NCI-H1436 (cell line): ENCODE data around the gene MAP2K2.
"Not testable (repeated sequence)": the region's sequence is repeated elsewhere in the genome, so short reads cannot be mapped to it uniquely, and the experiment has no call there.

ENCODE experiments used
- DNase-seq: peaks from one replicate; lab custom pipeline; 2025; lab: John Stamatoyannopoulos, UW

Gene MAP2K2

GRCh38 chr19:4123615-4124568, at the start of gene MAP2K2:
Gene MAP2K2 (minus strand): TSS chr19:4124122. CDS start chr19:4123875, 247 bp downstream.
- DNase-seq: peak; percentile 92

- DNase-seq: no peak
Observed at GRCh38 chr19:4172861-4173473, 49.0 kb upstream of the MAP2K2 start.

GRCh38 chr19:4171676-4172075, 47.8 kb upstream of the MAP2K2 start:
- no peak for DNase-seq

DNA sequence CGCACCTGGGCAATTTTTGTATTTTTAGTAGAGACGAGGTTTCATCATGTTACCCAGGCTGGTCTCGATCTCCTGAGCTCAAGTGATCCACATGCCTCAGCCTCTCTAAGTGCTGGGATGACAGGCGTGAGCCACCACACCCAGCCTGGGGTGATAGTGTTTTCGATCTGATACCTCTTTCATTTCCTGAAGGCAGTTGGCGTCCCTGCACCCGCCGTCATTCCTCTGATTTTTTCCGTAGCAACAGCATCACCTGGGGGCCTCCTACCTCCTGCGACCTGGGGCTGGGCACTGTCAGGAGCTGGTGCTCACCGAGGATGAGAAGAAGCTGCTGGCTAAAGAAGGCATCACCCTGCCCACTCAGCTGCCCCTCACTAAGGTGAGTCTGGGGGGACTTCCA, 40.3 kb upstream of the MAP2K2 start:
- DNase-seq: no peak

- DNase-seq: no peak
Observed at GRCh38 chr19:4161415-4162077, 37.6 kb upstream of the MAP2K2 start.

DNA sequence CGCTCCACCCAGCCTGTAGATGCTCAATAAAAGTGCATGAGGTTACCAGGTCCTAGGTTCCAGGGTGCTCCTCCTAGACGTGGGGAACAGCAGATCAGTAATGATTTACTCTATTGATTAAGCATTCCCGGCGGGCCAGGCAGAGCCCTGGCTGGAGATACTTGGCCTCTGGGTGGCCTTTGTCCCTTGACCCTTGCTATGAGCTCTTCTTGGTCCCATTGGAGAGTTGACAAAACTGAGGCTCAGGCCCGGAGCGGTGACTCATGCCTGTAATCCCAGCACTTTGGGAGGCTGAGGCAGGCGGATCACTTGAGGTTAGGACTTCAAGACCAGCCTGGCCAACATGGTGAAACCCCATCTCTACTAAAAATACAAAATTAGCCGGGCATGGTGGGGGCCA, 34.0 kb upstream of the MAP2K2 start:
- not testable (repeated sequence) for DNase-seq

GRCh38 chr19:4157164-4157563, 33.2 kb upstream of the MAP2K2 start:
- DNase-seq: no peak

DNA sequence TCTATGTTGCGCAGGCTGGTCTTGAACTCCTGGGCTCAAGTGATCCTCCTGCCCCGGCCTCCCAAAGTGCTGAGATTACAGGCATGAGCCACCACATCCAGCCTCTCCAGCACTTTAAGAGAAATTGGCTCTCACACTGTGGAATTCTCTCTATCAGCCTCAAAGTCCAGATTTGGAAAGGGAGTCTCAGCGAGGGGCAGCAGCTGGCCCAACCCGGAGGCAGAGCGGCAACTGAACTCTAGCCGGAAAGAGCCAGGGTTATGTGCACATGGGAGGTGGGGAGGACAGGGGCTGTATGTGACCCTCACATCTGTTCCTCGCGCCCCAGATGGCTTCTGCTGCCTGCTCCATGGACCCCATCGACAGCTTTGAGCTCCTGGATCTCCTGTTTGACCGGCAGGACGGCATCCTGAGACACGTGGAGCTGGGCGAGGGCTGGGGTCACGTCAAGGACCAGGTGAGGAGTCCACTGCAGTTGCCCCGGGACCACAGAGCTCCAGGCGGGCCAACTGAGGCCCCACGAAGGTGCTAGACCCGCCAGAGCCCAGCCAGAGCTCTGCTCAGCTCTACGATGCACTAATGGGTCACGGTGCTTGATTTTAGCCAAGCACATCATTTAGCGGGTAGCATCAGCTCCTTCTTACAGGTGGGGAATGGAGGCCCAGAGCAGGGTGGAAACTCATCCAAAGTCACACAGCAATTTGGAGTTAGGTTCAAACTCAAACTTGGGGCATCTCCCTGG, 30.8 kb upstream of the MAP2K2 start:
- no peak for DNase-seq

DNA sequence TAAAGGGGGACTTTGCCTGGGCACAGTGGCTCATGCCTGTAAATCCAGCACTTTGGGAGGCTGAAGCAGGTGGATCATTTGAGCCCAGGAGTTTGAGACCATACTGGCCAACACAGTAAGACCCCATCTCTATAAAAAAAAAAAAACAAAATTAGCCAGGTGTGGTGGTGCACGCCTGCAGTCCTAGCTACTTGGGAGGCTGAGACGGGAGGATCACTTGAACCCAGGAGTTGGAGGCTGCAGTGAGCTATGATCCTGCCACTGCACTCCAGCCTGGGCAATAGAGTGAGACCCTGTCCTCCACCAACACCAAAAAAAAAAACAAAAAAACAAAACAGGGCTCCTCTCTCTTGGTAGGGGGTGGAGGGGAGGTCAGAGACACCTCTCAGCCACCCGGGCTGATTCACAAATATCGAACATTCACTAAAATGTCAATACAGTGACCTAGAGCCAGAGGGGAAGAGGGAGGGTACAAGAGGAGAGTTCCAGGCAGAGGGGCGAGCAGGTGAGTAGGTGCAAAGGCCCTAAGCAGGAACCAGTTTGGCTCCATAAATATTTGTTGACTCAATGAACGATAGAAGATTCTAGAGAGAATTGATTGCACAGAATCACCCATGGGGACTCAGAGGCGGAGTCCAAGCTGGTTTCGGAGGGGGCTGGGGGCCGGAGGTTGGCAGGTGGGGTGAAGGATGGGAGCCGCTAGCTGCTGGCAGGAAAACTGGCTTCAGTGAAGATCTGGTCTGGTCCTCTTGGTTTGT, 28.5 kb upstream of the MAP2K2 start:
- DNase-seq: no peak

DNA sequence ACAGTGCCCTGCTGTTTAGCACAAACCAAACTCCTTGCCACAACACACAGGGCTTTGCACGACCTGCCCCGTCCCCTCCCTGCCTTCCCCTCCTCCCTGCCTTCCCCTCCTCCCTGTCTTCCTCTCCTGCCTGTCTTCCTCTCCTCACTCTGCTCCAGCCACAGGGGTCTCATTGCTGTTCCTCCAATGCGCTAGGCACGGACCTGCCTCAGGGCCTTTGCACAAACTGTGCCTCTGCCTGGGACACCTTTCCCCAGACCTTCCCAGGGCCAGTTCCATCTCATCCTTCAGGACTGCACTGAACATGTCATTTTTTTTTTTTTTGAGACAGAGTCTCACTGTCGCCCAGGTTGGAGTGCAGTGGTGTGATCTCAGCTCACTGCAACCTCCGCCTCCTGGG, 27.7 kb upstream of the MAP2K2 start:
- DNase-seq: no peak

DNA sequence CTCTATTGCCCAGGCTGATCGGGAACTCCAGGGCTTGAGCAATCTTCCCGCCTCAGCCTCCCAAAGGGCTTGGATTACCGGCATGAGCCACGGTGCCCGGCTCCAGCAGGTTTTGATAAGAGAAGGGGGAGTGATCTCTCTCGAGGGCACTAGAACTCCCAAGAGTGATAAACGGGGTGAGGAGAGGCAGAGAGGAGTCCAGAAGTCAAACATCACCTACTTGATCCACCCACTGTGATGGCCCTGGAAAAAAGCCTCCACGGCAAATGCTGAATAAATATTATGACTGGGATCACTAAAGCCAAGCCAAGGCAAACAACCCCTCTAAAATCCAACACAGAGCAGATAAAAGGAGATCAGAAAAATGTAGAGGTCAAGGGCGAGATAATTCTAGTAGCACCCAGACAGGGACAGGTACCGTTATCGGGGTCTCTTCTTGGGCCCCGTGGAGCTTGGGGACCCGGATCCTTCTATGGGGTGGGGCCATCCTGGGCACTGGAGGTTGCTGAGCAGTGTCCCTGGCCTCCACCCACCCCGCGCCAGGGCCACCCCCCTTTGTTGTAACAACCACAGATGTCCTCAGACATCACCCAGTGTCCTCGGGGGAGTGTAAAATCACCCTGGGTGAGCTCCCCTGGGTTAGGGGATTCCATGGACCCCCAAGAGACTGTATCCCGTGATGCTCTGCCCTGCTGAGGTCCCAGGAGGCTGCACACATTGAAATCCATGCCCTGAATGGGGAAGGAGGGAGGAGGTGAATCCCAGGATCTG, 25.8 kb upstream of the MAP2K2 start:
- DNase-seq: no peak

GRCh38 chr19:4144666-4145249, 20.8 kb upstream of the MAP2K2 start:
- no peak for DNase-seq

- not testable (repeated sequence) for DNase-seq
Observed at GRCh38 chr19:4142916-4143315, 19.0 kb upstream of the MAP2K2 start.

GRCh38 chr19:4140237-4140711, 16.4 kb upstream of the MAP2K2 start:
- DNase-seq: peak; percentile 75

DNA sequence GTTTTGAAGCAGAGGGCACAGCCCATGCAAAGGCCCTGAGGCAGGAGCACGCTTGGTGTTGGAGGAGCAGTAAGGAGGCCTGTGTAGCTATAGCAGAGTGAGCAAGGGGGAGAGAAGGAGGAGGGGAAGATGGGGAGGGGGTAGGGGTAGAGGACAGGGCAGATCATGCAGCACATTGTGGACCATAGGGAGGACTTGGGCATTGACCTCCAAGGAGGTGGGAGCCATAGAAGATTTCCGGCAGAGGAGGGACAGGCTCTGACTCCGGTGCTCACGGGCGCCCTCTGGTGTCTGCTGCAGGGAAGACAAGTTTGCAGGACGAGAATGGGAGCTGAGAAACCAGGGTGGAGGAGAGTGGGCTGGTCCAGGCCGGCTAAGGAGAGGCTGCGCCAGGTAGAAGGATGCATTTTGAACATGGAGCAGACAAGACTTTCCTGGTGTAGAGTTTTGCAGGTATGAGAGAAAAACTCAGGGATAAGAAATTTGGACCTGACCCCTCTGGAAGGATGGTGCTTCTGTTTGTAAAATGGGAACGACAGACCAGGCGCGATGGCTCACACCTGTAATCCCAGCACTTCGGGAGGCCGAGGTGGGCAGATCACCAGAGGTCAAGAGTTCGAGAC, 15.8 kb upstream of the MAP2K2 start:
- peak; percentile 47 for DNase-seq

DNA sequence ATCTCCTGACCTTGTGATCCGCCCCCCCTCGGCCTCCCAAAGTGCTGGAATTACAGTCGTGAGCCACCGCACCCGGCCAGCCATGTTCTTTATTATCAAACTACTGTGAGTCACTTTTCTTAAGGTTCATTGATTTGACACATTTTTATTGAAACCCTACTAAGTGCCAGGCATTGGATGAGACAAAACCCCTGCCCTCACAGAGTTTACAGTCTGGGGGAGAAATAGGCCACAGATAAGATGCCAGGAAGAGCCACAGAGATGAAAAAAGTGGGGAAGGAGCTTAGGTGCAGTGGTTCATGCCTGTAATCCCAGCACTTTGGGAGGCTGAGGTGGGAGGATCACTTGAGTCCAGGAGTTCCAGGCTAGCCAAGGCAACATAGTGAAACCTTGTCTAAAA, 14.5 kb upstream of the MAP2K2 start:
- no peak for DNase-seq

DNA sequence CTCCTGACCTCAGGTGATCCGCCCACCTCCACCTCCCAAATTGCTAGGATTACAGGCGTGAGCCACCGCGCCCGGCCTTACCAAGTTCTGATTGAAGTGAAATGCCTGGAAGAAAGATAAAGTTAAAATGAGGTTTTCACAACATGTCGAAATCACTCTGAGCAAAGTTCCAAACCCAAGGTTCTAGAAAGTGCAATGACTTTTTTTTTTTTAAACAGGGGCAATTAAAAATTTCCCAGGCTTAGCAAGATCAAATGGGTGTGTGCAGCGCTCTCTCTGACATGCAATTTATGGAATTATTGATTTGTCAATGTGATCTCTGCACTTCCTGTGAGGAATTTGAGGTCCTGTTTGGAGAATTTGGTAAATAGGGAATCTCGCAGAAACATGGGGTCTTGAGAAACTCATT, 12.8 kb upstream of the MAP2K2 start:
- DNase-seq: no peak

DNA sequence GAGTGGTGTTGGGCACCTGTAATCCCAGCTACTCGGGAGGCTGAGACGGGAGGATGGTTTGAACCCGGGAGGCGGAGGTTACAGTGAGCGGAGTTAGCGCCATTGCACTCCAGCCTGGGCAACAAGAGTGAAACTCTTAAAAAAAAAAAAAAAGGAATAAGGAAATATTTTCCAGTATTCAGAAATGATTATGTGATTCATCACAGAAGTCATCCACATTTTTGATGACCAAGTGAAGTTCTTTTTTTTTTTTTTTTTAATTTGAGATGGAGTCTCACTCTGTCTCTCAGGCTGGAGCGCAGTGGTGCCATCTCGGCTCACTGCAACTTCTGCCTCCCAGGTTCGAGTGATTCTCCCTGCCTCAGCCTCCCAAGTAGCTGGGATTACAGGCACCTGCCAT, 11.5 kb upstream of the MAP2K2 start:
- DNase-seq: not testable (repeated sequence)

GRCh38 chr19:4134351-4134750, 10.4 kb upstream of the MAP2K2 start:
- no peak for DNase-seq
